GM10266 (cell line): ENCODE data around the gene PPP2R2C.

Experiments used
- DNase-seq: peaks from one replicate; pipeline ENCODE4 v3.0.0; 2012; ENCODE audit errors: extremely low spot score
- CTCF ChIP-seq: IDR thresholded peaks from 2 replicates; pipeline ENCODE4 v1.5.1; 2012; ENCODE audit warnings: mild to moderate bottlenecking, low read depth; ENCODE audit not compliant: control insufficient read depth, insufficient read depth; ENCODE audit errors: missing control alignments

The PPP2R2C gene

GRCh38 chr4:6357476-6357875, 114.9 kb downstream of the PPP2R2C start:
- no peak for DNase-seq
- TF ChIP-seq CTCF: no peak

- TF ChIP-seq CTCF: no peak
- no peak for DNase-seq
Measured at GRCh38 chr4:6356076-6356560, 116.3 kb downstream of the PPP2R2C start.

- no peak for TF ChIP-seq CTCF
- DNase-seq: no peak
Measured at GRCh38 chr4:6355052-6355451, 117.4 kb downstream of the PPP2R2C start.

GRCh38 chr4:6354626-6355025, 117.8 kb downstream of the PPP2R2C start:
- TF ChIP-seq CTCF: no peak
- DNase-seq: no peak

GRCh38 chr4:6354119-6354518, 118.3 kb downstream of the PPP2R2C start:
- no peak for DNase-seq
- TF ChIP-seq CTCF: no peak

- DNase-seq: no peak
- TF ChIP-seq CTCF: no peak
Measured at GRCh38 chr4:6352031-6352692, 120.3 kb downstream of the PPP2R2C start.

- DNase-seq: no peak
- TF ChIP-seq CTCF: no peak
Measured at GRCh38 chr4:6351246-6352000, 121.0 kb downstream of the PPP2R2C start.
